Kidney epithelial cell (primary cell): Measurements from ENCODE around the gene PPP2R3B. TPM values are rescaled to one million over a fixed set of nuclear protein-coding genes. Genes with fewer than 3 reads are reported as not detected.
"Not testable (repeated sequence)": the region's sequence is repeated elsewhere in the genome, so short reads cannot be mapped to it uniquely, and the experiment has no call there.

ENCODE experiments used
- DNase-seq: peaks from one replicate; pipeline ENCODE4 v3.0.0-alpha.2; 2010; ENCODE audit warnings: low read depth
- H3K27me3 ChIP-seq: 2 replicates; pipeline ENCODE4 v1.6.0; 2011; ENCODE audit warnings: low read length; ENCODE audit not compliant: control insufficient read depth, insufficient read depth
- H3K36me3 ChIP-seq: 2 replicates; pipeline ENCODE4 v1.5.1; 2011; ENCODE audit warnings: low read length; ENCODE audit not compliant: control insufficient read depth, insufficient read depth
- H3K4me3 ChIP-seq: 2 replicates; pipeline ENCODE4 v1.5.1; 2011; ENCODE audit warnings: low read depth, mild to moderate bottlenecking, control low read depth, low read length
- CTCF ChIP-seq: IDR thresholded peaks from 2 replicates; pipeline ENCODE4 v1.5.1; 2011; ENCODE audit warnings: mild to moderate bottlenecking, moderate library complexity, low read length, control low read depth, inconsistent platforms; ENCODE audit not compliant: insufficient read depth, poor library complexity, severe bottlenecking
- total RNA-seq: library from RNA; depleted of rRNA; stranded (reverse); fragments of >200 nt; gene quantifications from 2 replicates; pipeline ENCODE4 v1.2.3, GENCODE V29; 2015

The PPP2R3B gene
- total RNA-seq, 1 donor from 2014 or later = 17.7 TPM

- no peak for DNase-seq
- peaks cover 19% of the 10 kb centered on the region for H3K27me3 ChIP-seq
- H3K4me3 ChIP-seq = no peak overlapping the region
- TF ChIP-seq CTCF = no peak
- H3K36me3 ChIP-seq = no peaks in the 10 kb centered on the region
Measured at GRCh38 chrX:327660-328126, 59.0 kb downstream of the PPP2R3B start.

GRCh38 chrX:324664-325063 lies 62.0 kb downstream of the PPP2R3B start:
- not testable (repeated sequence) for H3K4me3 ChIP-seq, H3K36me3 ChIP-seq, DNase-seq, H3K27me3 ChIP-seq

GRCh38 chrX:323721-324628 lies 62.7 kb downstream of the PPP2R3B start:
- peak; percentile 21 for DNase-seq
- H3K4me3 ChIP-seq = no peak overlapping the region
- peak; percentile 22 for TF ChIP-seq CTCF
- H3K36me3 ChIP-seq = no peaks in the 10 kb centered on the region
- H3K27me3 ChIP-seq = no peaks in the 10 kb centered on the region

- Histone ChIP-seq H3K27me3 (no peaks in the 10 kb centered on the region), H3K36me3 (no peaks in the 10 kb centered on the region), H3K4me3 (peak overlapping the region; percentile 95)
- no peak for DNase-seq
- no peak for TF ChIP-seq CTCF
Measured at GRCh38 chrX:320126-320783, 66.5 kb downstream of the PPP2R3B start.

GRCh38 chrX:319579-320125 lies 67.1 kb downstream of the PPP2R3B start:
- DNase-seq = no peak
- Histone ChIP-seq H3K27me3 (no peaks in the 10 kb centered on the region), H3K4me3 (peak overlapping the region; percentile 95), H3K36me3 (no peaks in the 10 kb centered on the region)
- no peak for TF ChIP-seq CTCF
